Measurements from ENCODE around the gene PPT1. TPM values are rescaled to one million over a fixed set of nuclear protein-coding genes. Genes with fewer than 3 reads are reported as not detected.

Gene PPT1
- total RNA-seq, 1 donor from 2014 or later, result 38.9 TPM

DNA sequence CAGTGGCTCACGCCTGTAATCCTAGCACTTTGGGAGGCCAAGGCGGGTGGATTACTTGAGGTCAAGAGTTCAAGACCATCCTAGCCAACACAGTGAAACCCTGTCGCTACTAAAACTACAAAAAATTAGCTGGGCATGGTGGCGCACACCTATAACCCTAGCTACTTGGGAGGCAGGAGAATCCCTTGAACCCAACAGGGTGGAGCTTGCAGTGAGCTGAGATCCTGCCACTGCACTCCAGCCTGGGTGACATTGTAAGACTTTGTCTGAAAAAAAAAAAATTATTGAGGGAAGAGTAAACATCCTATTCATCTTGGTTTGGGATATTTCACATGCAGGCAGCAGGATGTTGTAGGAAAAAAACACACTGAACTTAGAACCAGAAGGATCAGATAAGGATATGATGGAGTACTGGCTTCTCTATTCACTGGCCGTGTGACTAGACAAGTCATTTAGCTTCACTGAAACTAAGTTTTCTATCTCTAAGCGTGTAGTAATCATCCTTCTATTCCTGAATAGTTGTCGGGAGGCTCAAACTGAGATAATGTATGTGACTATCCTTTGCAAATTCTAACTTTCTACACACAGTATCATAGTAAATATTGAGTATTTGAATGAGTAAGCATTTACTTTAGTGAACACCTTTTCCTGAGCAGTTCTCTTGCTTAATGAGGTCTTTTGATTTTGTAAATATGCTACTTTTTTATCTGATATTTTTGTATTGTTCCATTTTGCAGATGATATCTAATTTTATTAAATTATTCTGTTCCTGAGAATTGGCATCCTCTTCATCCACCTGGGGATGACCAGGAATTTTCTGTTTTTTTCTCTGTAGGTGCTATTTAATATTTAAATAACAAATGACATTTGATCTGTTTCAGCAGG, 38.4 kb downstream of the PPT1 start:
- intact Hi-C loops (cut with micrococcal nuclease), result no loop called here
- no peak for DNase-seq
- ATAC-seq, result no peak

DNA sequence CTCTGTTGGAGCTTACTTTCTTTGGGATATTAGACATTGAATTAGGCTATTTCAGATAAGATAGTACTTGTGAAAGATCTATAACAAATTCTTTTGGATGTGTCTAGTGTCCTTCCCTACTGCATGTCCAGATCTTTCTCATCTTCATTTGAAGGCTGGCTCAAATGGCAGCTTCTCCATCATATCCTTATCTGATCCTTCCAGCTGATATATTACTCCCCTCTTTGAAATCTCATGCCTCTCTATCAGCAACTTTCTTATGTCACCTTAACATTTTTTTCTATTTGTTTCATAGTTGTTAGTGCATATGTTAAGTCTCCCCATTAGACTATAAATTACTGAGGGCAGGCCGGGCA, 39.0 kb downstream of the PPT1 start:
- ATAC-seq (no peak), DNase-seq (no peak)
- intact Hi-C loops (cut with micrococcal nuclease), result no loop called here

DNA sequence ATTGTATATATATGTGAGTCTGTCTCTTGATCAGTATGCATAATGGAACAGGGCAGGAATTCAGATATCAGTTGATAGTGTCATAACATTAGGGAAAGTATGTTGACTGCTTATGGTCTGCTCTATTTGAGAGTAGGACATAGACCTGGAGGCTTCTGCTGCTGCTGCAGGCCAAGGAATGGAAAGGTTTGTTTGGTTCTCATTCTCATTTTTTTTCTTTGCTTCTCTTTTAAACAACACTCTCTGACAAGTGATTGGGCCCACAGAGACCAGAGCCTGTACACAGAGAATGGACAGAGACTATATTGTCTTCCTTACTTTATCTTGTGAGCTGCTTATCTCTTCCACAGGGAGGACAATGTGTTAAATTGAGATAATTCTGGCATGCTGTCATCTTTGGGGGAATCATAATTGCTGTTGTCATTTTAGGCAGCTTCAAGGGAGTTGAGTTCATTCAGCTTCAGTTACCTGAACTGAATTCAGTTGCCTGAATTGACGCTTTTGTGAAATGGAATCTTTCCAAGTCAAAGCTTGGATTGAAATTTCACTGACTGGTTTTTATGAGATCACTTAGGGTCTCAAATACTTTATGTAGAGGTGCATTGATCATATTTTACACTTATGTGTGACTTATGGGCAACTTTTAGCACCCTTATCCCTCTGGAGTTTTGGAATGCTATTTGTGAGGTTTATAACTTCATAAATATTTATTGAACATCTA, 39.6 kb downstream of the PPT1 start:
- DNase-seq, result no peak
- intact Hi-C loops (cut with micrococcal nuclease), result no loop called here
- ATAC-seq, result no peak

DNA sequence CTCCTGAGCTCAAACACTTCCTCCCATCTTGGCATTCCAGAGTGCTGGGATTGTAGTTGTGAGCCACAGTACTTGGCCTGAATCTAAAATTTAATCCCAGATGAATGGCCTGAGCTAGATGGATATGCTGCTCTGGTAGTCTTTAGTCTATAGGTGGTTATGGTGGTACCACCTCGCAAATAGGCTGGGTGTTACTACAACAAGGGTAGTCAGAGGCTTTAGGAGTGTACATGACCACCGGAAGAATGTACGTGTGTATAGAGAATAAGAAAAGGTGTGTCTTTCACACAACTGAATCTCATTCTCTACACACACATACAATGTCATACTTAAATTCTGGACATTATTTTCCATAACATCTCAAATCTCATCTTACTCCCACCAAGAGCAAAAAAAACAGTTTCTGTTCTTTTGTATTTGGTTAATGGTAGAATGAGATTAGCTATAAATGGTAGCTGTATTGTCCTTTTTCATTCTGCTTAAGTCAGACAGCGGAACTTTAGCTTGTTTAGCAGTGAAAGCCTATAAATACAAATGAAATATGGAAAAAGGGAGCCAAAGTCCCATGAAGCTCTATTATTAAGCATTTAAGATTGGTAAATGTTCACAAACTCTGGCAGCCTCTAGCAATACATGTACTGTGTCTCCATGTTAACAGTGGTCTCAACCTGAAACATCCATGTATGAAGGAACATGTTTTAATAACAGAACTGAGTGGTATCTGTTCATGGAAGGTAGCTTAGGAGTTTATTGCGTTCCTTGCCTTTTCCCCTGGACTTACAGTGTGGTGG, 40.3 kb downstream of the PPT1 start:
- intact Hi-C loops (cut with micrococcal nuclease), result no loop called here
- ATAC-seq (no peak), DNase-seq (no peak)

DNA sequence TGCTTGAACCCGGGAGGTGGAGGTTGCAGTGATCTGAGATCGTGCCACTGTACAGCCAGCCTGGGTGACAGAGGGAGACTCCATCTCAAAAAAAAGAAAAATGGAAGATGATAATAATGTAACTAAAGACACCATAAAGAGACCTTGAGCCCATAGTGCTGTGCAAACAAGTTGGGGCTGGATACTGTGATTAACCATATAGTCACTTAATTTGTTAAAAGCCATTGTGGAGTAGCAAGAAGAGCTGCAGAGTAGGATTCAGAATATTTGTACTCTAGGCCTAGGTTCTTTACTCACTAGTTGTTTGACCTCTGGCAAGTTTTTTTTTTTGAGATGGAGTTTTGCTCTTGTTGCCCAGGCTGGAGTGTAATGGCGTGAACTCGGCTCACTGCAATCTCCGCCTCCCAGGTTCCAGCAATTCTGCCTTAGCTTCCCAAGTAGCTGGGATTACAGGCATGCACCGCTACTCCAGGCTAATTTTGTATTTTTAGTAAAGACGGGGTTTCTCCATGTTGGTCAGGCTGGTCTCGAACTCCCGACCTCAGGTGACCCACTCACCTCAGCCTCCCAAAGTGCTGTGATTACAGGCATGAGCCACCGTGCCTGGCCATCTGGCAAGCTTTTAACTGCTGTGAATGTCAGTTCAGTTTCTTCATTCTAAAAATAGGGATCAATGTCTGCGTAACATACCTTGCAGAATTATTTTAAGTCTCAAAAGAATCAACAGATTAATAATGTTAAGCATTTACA, 43.7 kb downstream of the PPT1 start:
- no peak for DNase-seq
- intact Hi-C loops (cut with micrococcal nuclease), result no loop called here
- peak; percentile 40 for ATAC-seq

GRCh38 chr1:40050863-40051262, 46.2 kb downstream of the PPT1 start:
- DNase-seq, result no peak
- intact Hi-C loops (cut with micrococcal nuclease), result no loop called here

DNA sequence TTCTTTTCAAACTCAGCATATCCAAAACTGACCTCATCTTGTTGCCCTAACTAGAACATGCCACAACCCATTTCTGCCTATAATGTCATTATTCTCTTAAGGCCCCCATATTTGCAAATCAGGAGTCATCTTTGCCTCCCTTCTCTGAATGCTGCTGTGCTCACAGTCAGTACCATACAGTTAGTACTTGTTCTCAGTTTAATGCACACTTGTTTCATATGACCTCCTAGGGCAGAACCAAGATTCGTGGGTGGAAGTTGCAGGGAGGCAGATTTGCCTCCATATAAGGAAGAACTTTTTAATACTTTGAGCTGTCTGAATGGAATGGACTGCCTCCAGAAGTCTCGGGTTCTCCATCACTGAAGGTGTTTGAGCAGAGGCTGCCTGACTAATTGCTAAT, 47.3 kb downstream of the PPT1 start:
- DNase-seq (no peak), ATAC-seq (peak; percentile 33)
- intact Hi-C loops (cut with micrococcal nuclease), result no loop called here

More at GRCh38 chr1:40050863-40051262, 46.2 kb downstream of the PPT1 start:
- no peak for ATAC-seq

DNA sequence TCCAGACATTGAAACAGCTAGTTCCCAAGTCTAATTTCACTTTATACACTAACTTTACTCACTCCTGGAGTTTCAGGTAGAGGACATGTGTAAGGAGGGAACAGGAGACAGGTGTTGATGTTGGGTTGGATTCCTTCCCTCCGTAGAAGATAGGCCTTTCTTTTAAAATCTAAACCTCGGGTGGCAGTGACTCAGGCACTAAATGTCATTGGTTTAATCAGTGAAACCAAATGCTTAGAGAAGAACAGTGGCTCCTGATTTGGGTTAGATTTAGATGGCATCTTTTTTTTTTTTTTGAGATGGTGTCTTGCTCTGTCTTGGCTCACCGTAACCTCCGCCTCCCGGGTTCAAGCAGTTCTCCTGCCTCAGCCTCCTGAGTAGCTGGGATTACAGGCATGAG, 49.3 kb downstream of the PPT1 start:
- intact Hi-C loops (cut with micrococcal nuclease), result no loop called here
- no peak for DNase-seq
- no peak for ATAC-seq

- ATAC-seq (no peak), DNase-seq (no peak)
- intact Hi-C loops (cut with micrococcal nuclease), result no loop called here
Observed at GRCh38 chr1:40047276-40047675, 49.8 kb downstream of the PPT1 start.

DNA sequence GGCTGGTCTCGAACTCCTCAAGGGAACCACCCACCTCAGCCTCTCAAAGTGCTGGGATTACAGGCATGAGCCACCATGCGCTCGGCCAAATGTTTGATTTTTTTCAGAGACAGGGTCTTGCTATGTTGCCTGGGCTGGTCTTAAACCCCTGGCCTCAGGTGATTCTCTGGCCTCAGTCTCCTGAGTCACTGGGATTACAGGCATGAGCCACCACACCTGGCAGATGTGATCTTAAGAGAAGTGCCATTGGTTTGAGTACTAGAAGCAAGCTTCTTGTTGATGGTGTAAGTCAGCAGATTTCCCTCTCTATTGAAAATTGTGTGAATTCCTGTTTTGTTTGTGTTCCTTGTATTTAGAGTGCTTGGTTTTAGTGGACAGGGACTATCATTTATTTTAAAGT, 51.3 kb downstream of the PPT1 start:
- no peak for DNase-seq

GRCh38 chr1:40045182-40045581, 51.9 kb downstream of the PPT1 start:
- intact Hi-C loops (cut with micrococcal nuclease), result no loop called here
- ATAC-seq (no peak), DNase-seq (no peak)

More for the DNA sequence above, 51.3 kb downstream of the PPT1 start:
- intact Hi-C loops (cut with micrococcal nuclease), result no loop called here
- ATAC-seq, result no peak

- DNase-seq (no peak), ATAC-seq (no peak)
- intact Hi-C loops (cut with micrococcal nuclease), result no loop called here
Observed at GRCh38 chr1:40044110-40044509, 52.9 kb downstream of the PPT1 start.

GRCh38 chr1:40042341-40042740, 54.7 kb downstream of the PPT1 start:
- no peak for DNase-seq
- intact Hi-C loops (cut with micrococcal nuclease), result no loop called here
- ATAC-seq, result no peak

GRCh38 chr1:40041466-40041838, 55.6 kb downstream of the PPT1 start:
- no peak for ATAC-seq
- DNase-seq, result no peak
- intact Hi-C loops (cut with micrococcal nuclease), result no loop called here

GRCh38 chr1:40040511-40041465, 56.3 kb downstream of the PPT1 start, which contains the start of gene CAP1:
TSS of gene CAP1 (plus strand) at chr1:40040729. CDS start at chr1:40059347, 18,618 bp downstream.
- DNase-seq, result peak; percentile 100
- intact Hi-C loops (cut with micrococcal nuclease), result no loop called here
- ATAC-seq, result peak; percentile 92

DNA sequence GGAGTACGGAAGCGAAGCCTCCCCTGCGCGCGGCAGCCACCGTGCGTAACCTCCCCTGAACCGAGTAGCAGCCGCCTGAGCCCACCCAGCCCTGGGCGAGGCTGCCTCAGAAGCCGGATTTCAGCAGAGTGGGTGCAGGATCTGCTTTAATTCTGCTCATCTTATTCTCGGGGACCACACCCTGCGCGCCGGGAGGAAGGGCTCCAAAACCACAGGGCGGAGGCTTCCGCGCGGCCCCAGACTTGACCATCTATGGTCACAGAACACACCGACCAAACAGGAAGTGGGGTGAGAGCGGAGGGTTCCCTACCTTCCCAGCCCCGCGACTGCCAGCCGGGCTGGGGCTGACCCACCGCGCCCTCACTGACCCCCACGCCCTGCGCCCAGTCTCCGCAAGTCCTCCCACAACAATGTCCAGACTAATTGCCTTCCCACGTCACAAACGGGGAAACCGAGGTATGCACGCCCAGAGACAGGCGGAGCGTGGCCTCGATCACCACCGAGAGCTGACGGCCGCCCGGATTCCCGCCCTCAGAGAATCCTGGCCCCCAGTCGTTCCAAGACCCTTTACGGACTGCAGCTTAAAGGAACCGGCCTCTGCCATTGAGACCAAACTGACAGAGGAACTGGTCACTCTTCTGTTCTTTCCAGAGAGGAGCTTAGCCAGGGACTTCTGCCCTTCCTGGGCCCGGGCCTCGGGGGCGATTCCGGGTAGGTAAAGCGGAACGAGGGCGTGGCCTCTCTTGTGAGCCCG, 57.1 kb downstream of the PPT1 start:
- DNase-seq (peak; percentile 93), ATAC-seq (peak; percentile 78)
- intact Hi-C loops (cut with micrococcal nuclease), result no loop called here

DNA sequence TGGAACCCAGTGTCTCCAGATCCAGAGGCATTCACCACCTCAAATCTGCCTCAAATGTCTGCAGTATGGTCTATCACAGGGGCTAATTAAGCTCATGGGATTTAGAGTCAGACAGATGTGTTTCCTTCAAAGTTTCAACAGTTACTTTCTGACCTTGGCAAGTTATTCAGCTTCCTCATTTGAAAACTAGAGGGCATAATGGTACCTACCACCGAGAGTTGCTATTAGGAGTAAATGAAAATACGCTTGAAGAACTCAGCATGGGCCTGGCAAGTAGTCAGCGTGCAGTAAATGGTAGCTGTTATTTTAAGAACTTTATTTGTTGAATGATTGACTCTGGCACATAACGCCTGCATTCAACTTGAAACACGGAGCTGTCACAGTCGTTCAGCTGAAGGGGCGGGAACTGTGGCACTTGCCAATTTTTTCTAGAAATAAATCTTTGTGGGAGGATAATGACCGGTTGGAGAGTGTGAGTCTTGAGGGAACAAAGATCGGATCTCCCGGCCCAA, 57.8 kb downstream of the PPT1 start:
- intact Hi-C loops (cut with micrococcal nuclease), result no loop called here
- DNase-seq (no peak), ATAC-seq (peak; percentile 1)

Data from left ventricle myocardium superior (tissue), 1 donor.